ENCODE data around the gene PRSS2.

Gene PRSS2

DNA sequence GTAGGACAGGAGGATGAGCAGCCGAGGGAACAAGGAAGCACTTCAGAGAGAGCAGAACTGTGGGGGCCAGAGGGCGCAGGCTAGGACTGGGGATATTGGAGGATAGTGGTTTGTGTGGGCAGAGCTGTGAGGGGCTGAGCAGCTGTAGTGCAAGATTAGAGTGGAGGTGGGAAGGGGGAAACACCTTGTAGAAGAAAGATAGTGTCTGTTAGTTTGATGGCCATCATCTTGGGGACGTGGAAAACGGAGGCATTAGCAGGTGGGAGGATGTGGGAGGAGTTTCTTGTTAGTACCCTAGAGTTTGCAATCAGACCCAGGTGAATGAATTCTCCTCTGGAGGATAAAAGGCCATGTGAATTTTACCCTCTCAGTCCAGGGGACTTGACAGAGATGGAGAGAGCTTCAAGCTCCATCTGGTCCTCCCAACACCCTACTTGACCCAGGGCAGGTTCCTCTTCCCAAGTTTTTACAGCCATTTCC, 34.0 kb downstream of the PRSS2 start:
- no CpG with 5 or more reads among the region's 4 CpGs for WGBS (ENCODE audit: extremely low coverage, insufficient coverage, insufficient read length)
- Histone ChIP-seq H2BK12ac (ENCODE audit: low read length) (no peak overlapping the region), H3K79me2 (ENCODE audit: control insufficient read depth, insufficient read depth, low read length, poor library complexity) (no peaks in the 10 kb centered on the region), H3K27me3 (ENCODE audit: insufficient read depth, low read length) (no peaks in the 10 kb centered on the region), H3K18ac (ENCODE audit: low read length) (no peak overlapping the region), H2BK120ac (ENCODE audit: insufficient read depth, low read length, poor library complexity) (no peak overlapping the region), H4K91ac (ENCODE audit: low read depth, low read length) (no peak overlapping the region), H2BK5ac (ENCODE audit: low read depth, low read length, poor library complexity) (no peak overlapping the region), H4K12ac (ENCODE audit: low read depth, low read length) (no peak overlapping the region), H2AK5ac (ENCODE audit: low read length) (no peak overlapping the region), H2AFZ (ENCODE audit: insufficient read depth, low read length, poor library complexity) (no peak overlapping the region), H3K9ac (ENCODE audit: low read length) (no peak overlapping the region), H3K4ac (ENCODE audit: low read depth, low read length) (no peak overlapping the region), H3K27ac (ENCODE audit: low read depth, low read length) (no peak overlapping the region), H4K8ac (ENCODE audit: low read depth, low read length) (no peak overlapping the region), H3K79me1 (ENCODE audit: low read length) (no peaks in the 10 kb centered on the region), H3K9me3 (ENCODE audit: insufficient read depth, low read depth, low read length) (no peaks in the 10 kb centered on the region), H3K4me2 (ENCODE audit: low read length) (no peak overlapping the region), H3K4me3 (ENCODE audit: low read depth, low read length) (no peak overlapping the region), H3K23ac (ENCODE audit: low read length) (no peak overlapping the region), H3K36me3 (ENCODE audit: control insufficient read depth in 1 of 2, insufficient read depth in 2 of 2, low read length in 2 of 2) (no peaks in the 10 kb centered on the region), H3K4me1 (ENCODE audit: control insufficient read depth in 1 of 2, insufficient read depth in 2 of 2, low read length in 2 of 2) (peaks cover 6% of the 10 kb centered on the region in 2 experiments), H3K14ac (ENCODE audit: low read length) (no peak overlapping the region)
- DNase-seq, result no peak

DNA sequence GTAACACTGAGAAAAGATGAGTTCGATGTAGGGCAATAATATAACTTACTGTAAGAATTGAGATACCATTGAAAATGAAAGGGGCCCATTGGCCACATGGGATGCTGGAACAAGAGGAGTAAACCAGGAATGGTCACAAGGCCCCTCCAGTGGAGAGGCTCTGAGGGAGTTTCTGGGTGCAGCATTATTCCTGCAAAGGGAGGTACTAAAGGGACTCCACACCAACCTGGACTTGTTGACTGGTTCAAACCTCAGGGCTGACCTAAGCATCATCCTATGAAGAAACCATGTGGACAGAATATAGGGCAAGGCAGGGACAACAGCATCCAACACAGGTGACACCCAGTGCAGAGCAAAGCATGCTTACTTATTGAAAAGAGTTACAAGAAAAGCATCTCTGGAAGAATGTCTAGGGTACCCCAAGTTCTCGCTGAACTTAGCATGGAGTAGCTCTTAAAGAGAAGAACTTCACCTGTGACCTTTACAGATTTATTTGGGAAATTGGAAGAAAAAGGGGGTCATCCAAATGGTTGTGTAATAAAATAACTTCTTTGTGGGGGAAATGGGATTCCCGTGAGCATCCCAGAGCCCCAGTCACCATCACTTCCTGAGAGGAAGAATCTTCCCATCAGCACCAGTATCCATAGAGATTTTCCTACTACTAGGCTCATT, 34.7 kb downstream of the PRSS2 start:
- H3K27ac ChIP-seq (ENCODE audit: low read depth, low read length), result no peak overlapping the region

DNA sequence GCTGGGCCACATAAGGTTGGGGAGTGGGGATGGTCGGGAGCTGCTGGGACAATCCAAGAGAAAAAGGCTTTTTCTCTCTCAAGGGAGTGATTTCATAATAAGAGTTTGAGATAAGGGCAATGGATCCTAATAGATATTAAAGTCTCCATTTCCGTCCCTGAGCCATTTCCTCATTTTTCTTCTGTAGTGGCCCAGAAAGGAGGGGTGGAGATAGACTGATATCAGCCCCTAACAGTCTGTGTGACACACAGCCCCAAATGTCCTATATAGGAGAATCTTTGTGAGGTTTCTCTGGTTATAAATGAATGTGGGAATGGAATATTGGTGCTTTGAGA, 35.2 kb downstream of the PRSS2 start:
- no peak overlapping the region for H3K4ac ChIP-seq (ENCODE audit: low read depth, low read length)
- H3K9ac ChIP-seq (ENCODE audit: low read length), result no peak overlapping the region
- H2AFZ ChIP-seq (ENCODE audit: insufficient read depth, low read length, poor library complexity), result no peak overlapping the region
- no peak overlapping the region for H3K23ac ChIP-seq (ENCODE audit: low read length)
- no peaks in the 10 kb centered on the region for H3K9me3 ChIP-seq (ENCODE audit: insufficient read depth, low read depth, low read length)
- no peak overlapping the region for H3K4me2 ChIP-seq (ENCODE audit: low read length)
- peaks cover 6% of the 10 kb centered on the region in 2 experiments for H3K4me1 ChIP-seq (ENCODE audit: control insufficient read depth in 1 of 2, insufficient read depth in 2 of 2, low read length in 2 of 2)
- H3K36me3 ChIP-seq (ENCODE audit: control insufficient read depth in 1 of 2, insufficient read depth in 2 of 2, low read length in 2 of 2), result no peaks in the 10 kb centered on the region
- H2BK12ac ChIP-seq (ENCODE audit: low read length), result no peak overlapping the region
- WGBS (ENCODE audit: extremely low coverage, insufficient coverage, insufficient read length), result no CpG with 5 or more reads among the region's 2 CpGs
- no peak overlapping the region for H4K12ac ChIP-seq (ENCODE audit: low read depth, low read length)
- H2BK120ac ChIP-seq (ENCODE audit: insufficient read depth, low read length, poor library complexity), result no peak overlapping the region
- no peak for DNase-seq
- no peak overlapping the region for H4K91ac ChIP-seq (ENCODE audit: low read depth, low read length)
- H3K27ac ChIP-seq (ENCODE audit: low read depth, low read length), result no peak overlapping the region
- no peak overlapping the region for H2BK5ac ChIP-seq (ENCODE audit: low read depth, low read length, poor library complexity)
- H4K8ac ChIP-seq (ENCODE audit: low read depth, low read length), result no peak overlapping the region
- H3K14ac ChIP-seq (ENCODE audit: low read length), result no peak overlapping the region
- no peak overlapping the region for H2AK5ac ChIP-seq (ENCODE audit: low read length)
- H3K18ac ChIP-seq (ENCODE audit: low read length), result no peak overlapping the region
- no peak overlapping the region for H3K4me3 ChIP-seq (ENCODE audit: low read depth, low read length)
- H3K79me2 ChIP-seq (ENCODE audit: control insufficient read depth, insufficient read depth, low read length, poor library complexity), result no peaks in the 10 kb centered on the region
- no peaks in the 10 kb centered on the region for H3K79me1 ChIP-seq (ENCODE audit: low read length)
- no peaks in the 10 kb centered on the region for H3K27me3 ChIP-seq (ENCODE audit: insufficient read depth, low read length)

More for the DNA sequence above, 34.7 kb downstream of the PRSS2 start:
- H3K14ac ChIP-seq (ENCODE audit: low read length), result no peak overlapping the region
- H3K4me1 ChIP-seq (ENCODE audit: control insufficient read depth in 1 of 2, insufficient read depth in 2 of 2, low read length in 2 of 2), result peaks cover 6% of the 10 kb centered on the region in 2 experiments
- no peak overlapping the region for H3K18ac ChIP-seq (ENCODE audit: low read length)
- no peak for DNase-seq
- no peaks in the 10 kb centered on the region for H3K79me1 ChIP-seq (ENCODE audit: low read length)
- no peak overlapping the region for H3K4me3 ChIP-seq (ENCODE audit: low read depth, low read length)
- no peak overlapping the region for H3K4me2 ChIP-seq (ENCODE audit: low read length)
- no peaks in the 10 kb centered on the region for H3K79me2 ChIP-seq (ENCODE audit: control insufficient read depth, insufficient read depth, low read length, poor library complexity)
- no peak overlapping the region for H3K9ac ChIP-seq (ENCODE audit: low read length)
- no CpG with 5 or more reads among the region's 3 CpGs for WGBS (ENCODE audit: extremely low coverage, insufficient coverage, insufficient read length)
- H2BK5ac ChIP-seq (ENCODE audit: low read depth, low read length, poor library complexity), result no peak overlapping the region
- no peaks in the 10 kb centered on the region for H3K36me3 ChIP-seq (ENCODE audit: control insufficient read depth in 1 of 2, insufficient read depth in 2 of 2, low read length in 2 of 2)
- no peak overlapping the region for H3K4ac ChIP-seq (ENCODE audit: low read depth, low read length)
- no peak overlapping the region for H4K8ac ChIP-seq (ENCODE audit: low read depth, low read length)
- H3K27me3 ChIP-seq (ENCODE audit: insufficient read depth, low read length), result no peaks in the 10 kb centered on the region
- H3K9me3 ChIP-seq (ENCODE audit: insufficient read depth, low read depth, low read length), result no peaks in the 10 kb centered on the region
- no peak overlapping the region for H3K23ac ChIP-seq (ENCODE audit: low read length)
- H4K91ac ChIP-seq (ENCODE audit: low read depth, low read length), result no peak overlapping the region
- H2AK5ac ChIP-seq (ENCODE audit: low read length), result no peak overlapping the region
- H2BK120ac ChIP-seq (ENCODE audit: insufficient read depth, low read length, poor library complexity), result no peak overlapping the region
- no peak overlapping the region for H4K12ac ChIP-seq (ENCODE audit: low read depth, low read length)
- H2AFZ ChIP-seq (ENCODE audit: insufficient read depth, low read length, poor library complexity), result no peak overlapping the region
- H2BK12ac ChIP-seq (ENCODE audit: low read length), result no peak overlapping the region

DNA sequence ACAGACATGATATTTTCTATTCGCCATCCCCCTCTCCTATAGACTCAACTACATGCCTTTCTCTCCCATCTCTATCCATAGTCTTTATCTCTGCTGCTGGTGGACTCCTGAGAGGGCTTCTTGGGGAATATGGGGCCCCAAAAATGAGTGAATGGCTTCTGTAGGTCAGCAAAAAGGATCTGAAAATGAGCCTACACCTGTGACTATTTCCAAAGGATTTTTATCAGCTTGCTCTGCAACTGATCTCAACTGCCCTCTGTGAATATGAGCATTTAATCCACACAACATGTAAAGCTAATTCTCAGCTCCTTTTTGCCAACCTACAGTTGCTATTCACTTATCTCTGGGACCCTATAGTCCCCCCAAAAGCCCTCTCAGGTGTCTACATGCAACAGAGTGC, 36.2 kb downstream of the PRSS2 start:
- H4K12ac ChIP-seq (ENCODE audit: low read depth, low read length), result no peak overlapping the region
- H2AFZ ChIP-seq (ENCODE audit: insufficient read depth, low read length, poor library complexity), result no peak overlapping the region
- H4K8ac ChIP-seq (ENCODE audit: low read depth, low read length), result no peak overlapping the region
- 100% methylated on average over 1 of the region's 1 CpG for WGBS (ENCODE audit: extremely low coverage, insufficient coverage, insufficient read length)
- no peak overlapping the region for H2BK120ac ChIP-seq (ENCODE audit: insufficient read depth, low read length, poor library complexity)
- H3K4me1 ChIP-seq (ENCODE audit: control insufficient read depth in 1 of 2, insufficient read depth in 2 of 2, low read length in 2 of 2), result peaks cover 6 to 8% of the 10 kb centered on the region in 2 experiments
- no peaks in the 10 kb centered on the region for H3K79me2 ChIP-seq (ENCODE audit: control insufficient read depth, insufficient read depth, low read length, poor library complexity)
- H3K23ac ChIP-seq (ENCODE audit: low read length), result no peak overlapping the region
- no peak overlapping the region for H2BK5ac ChIP-seq (ENCODE audit: low read depth, low read length, poor library complexity)
- no peaks in the 10 kb centered on the region for H3K27me3 ChIP-seq (ENCODE audit: insufficient read depth, low read length)
- H3K9ac ChIP-seq (ENCODE audit: low read length), result no peak overlapping the region
- no peak overlapping the region for H3K14ac ChIP-seq (ENCODE audit: low read length)
- no peak overlapping the region for H4K91ac ChIP-seq (ENCODE audit: low read depth, low read length)
- H3K18ac ChIP-seq (ENCODE audit: low read length), result no peak overlapping the region
- H2AK5ac ChIP-seq (ENCODE audit: low read length), result no peak overlapping the region
- no peak overlapping the region for H3K4me3 ChIP-seq (ENCODE audit: low read depth, low read length)
- H3K9me3 ChIP-seq (ENCODE audit: insufficient read depth, low read depth, low read length), result no peaks in the 10 kb centered on the region
- no peaks in the 10 kb centered on the region for H3K36me3 ChIP-seq (ENCODE audit: control insufficient read depth in 1 of 2, insufficient read depth in 2 of 2, low read length in 2 of 2)
- no peak overlapping the region for H3K4me2 ChIP-seq (ENCODE audit: low read length)
- no peak for DNase-seq
- H3K4ac ChIP-seq (ENCODE audit: low read depth, low read length), result no peak overlapping the region
- H3K79me1 ChIP-seq (ENCODE audit: low read length), result peaks cover 1% of the 10 kb centered on the region
- H3K27ac ChIP-seq (ENCODE audit: low read depth, low read length), result no peak overlapping the region
- H2BK12ac ChIP-seq (ENCODE audit: low read length), result no peak overlapping the region

All from trophoblast cell (in vitro differentiated cells and primary cell).